ENCODE measurements around the gene ARHGEF12. TPM values are rescaled to one million over a fixed set of nuclear protein-coding genes. Genes with fewer than 3 reads are reported as not detected.

ARHGEF12 gene
- total RNA-seq, 2 experiments from 2014 or later = 3.6 TPM

- CTCF ChIA-PET = no interaction called here
- Mint-ChIP-seq H3K4me1 (ENCODE audit: low read depth) (no peaks in the 10 kb centered on the region), H3K4me3 (no peak overlapping the region), H3K9me3 (no peaks in the 10 kb centered on the region), H3K27me3 (peaks cover 30% of the 10 kb centered on the region), H3K27ac (no peak overlapping the region), H3K36me3 (ENCODE audit: low read depth) (no peaks in the 10 kb centered on the region)
- H3K4me1 ChIP-seq (ENCODE audit: insufficient read depth, low read length) = no peaks in the 10 kb centered on the region
- no peak overlapping the region for H3K4me3 ChIP-seq (ENCODE audit: low read length)
- H3K27me3 ChIP-seq (ENCODE audit: control insufficient read depth in 1 of 2, insufficient read depth in 2 of 2, low read length in 2 of 2) = peaks cover 8 to 29% of the 10 kb centered on the region in 2 experiments
- intact Hi-C loops (cut with DNase I, micrococcal nuclease) = no loop called here
- H3K36me3 ChIP-seq (ENCODE audit: insufficient read depth, low read length) = no peaks in the 10 kb centered on the region
- no peak for DNase-seq
- no peak for TF ChIP-seq CTCF (IDR thresholded peaks at IDR 0.05)
- no peaks in the 10 kb centered on the region for H3K9me3 ChIP-seq (ENCODE audit: control insufficient read depth in 1 of 2, insufficient read depth in 1 of 2, low read length in 2 of 2)
- no peak overlapping the region for H3K27ac ChIP-seq (ENCODE audit: low read depth in 1 of 2, low read length in 2 of 2)
- POLR2A ChIA-PET = no interaction called here
- no peak for ATAC-seq (ENCODE audit: poor library complexity)
Observed at GRCh38 chr11:120290956-120291355, 45.3 kb upstream of the ARHGEF12 start.

GRCh38 chr11:120293038-120293800 lies 43.0 kb upstream of the ARHGEF12 start:
- no peaks in the 10 kb centered on the region for H3K36me3 Mint-ChIP-seq (ENCODE audit: low read depth)
- intact Hi-C loops (cut with DNase I, micrococcal nuclease) = no loop called here
- CTCF ChIA-PET = no interaction called here

GRCh38 chr11:120294096-120294495 lies 42.1 kb upstream of the ARHGEF12 start:
- H3K9me3 ChIP-seq (ENCODE audit: control insufficient read depth in 1 of 2, insufficient read depth in 1 of 2, low read length in 2 of 2) = no peaks in the 10 kb centered on the region
- H3K4me3 ChIP-seq (ENCODE audit: low read length) = no peak overlapping the region
- H3K4me1 ChIP-seq (ENCODE audit: insufficient read depth, low read length) = no peaks in the 10 kb centered on the region
- DNase-seq (no peak), ATAC-seq (ENCODE audit: poor library complexity) (no peak)
- H3K4me3 Mint-ChIP-seq = no peak overlapping the region
- TF ChIP-seq CTCF (IDR thresholded peaks at IDR 0.05) = no peak
- no peaks in the 10 kb centered on the region for H3K9me3 Mint-ChIP-seq
- no peak overlapping the region for H3K27ac ChIP-seq (ENCODE audit: low read depth in 1 of 2, low read length in 2 of 2)
- ChIA-PET CTCF (interaction anchor here (1.5 kb wide), 1 partner anchor 9 kb away, joined by 5 read pairs; no protein-coding TSS in a partner anchor), POLR2A (no interaction called here)
- no peaks in the 10 kb centered on the region for H3K36me3 ChIP-seq (ENCODE audit: insufficient read depth, low read length)
- no peak overlapping the region for H3K27ac Mint-ChIP-seq
- H3K27me3 ChIP-seq (ENCODE audit: control insufficient read depth in 1 of 2, insufficient read depth in 2 of 2, low read length in 2 of 2) = peaks cover 12 to 33% of the 10 kb centered on the region in 2 experiments
- intact Hi-C loops (cut with DNase I, micrococcal nuclease) = no loop called here
- no peaks in the 10 kb centered on the region for H3K36me3 Mint-ChIP-seq (ENCODE audit: low read depth)
- H3K27me3 Mint-ChIP-seq = peaks cover 55% of the 10 kb centered on the region
- no peaks in the 10 kb centered on the region for H3K4me1 Mint-ChIP-seq (ENCODE audit: low read depth)

More at GRCh38 chr11:120293038-120293800, 43.0 kb upstream of the ARHGEF12 start:
- Mint-ChIP-seq H3K27me3 (peaks cover 49% of the 10 kb centered on the region), H3K4me3 (no peak overlapping the region), H3K9me3 (no peaks in the 10 kb centered on the region), H3K27ac (no peak overlapping the region), H3K4me1 (ENCODE audit: low read depth) (no peaks in the 10 kb centered on the region)
- ATAC-seq (ENCODE audit: poor library complexity) (no peak), DNase-seq (no peak)
- H3K27ac ChIP-seq (ENCODE audit: low read depth in 1 of 2, low read length in 2 of 2) = no peak overlapping the region
- peaks cover 12 to 34% of the 10 kb centered on the region in 2 experiments for H3K27me3 ChIP-seq (ENCODE audit: control insufficient read depth in 1 of 2, insufficient read depth in 2 of 2, low read length in 2 of 2)
- no peaks in the 10 kb centered on the region for H3K9me3 ChIP-seq (ENCODE audit: control insufficient read depth in 1 of 2, insufficient read depth in 1 of 2, low read length in 2 of 2)
- H3K4me1 ChIP-seq (ENCODE audit: insufficient read depth, low read length) = no peaks in the 10 kb centered on the region
- POLR2A ChIA-PET = no interaction called here
- no peak for TF ChIP-seq CTCF (IDR thresholded peaks at IDR 0.05)
- H3K36me3 ChIP-seq (ENCODE audit: insufficient read depth, low read length) = no peaks in the 10 kb centered on the region
- no peak overlapping the region for H3K4me3 ChIP-seq (ENCODE audit: low read length)

Data from CD4-positive, alpha-beta T cell (primary cell).